HG03378 (cell line): ENCODE results near the gene NEK7.
"Not testable (repeated sequence)": the region's sequence is repeated elsewhere in the genome, so short reads cannot be mapped to it uniquely, and the experiment has no call there.

Source experiments
- ATAC-seq: cut with Tn5 transposase; IDR thresholded peaks from one replicate; pipeline ENCODE4 v1.9.1; 2021; ENCODE audit warnings: mild to moderate bottlenecking, moderate library complexity; ENCODE audit not compliant: unreplicated experiment

NEK7 gene

DNA sequence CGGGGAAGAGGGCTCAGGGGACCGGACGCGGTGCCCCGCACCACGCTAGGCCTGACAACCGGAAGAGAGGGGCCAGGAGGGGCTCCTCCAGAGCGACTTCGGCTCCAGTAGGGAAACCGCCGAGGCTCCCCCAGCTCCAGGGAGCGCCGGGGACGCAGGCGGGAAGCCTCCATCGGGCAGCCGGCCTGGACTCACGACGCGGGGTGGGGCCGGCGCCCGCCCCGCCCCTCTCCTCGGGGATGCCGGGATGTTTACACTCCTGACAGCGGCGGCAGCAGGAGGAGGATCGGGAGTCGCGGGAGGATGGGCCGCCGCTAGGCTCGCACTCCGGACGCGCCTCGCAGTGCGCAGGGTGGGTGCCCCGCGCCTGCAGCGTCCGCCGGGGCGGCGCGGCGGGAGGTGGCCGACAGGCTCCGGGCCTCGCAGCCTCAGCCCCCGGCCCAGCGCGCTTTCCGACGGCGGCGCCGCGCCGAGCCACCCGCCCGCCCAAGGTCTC lies at the start of gene NEK7:
TSS of gene NEK7 (plus strand) at position 254 of the 496 bp plus-strand sequence. CDS start 75,583 bp downstream, outside the sequence.
- ATAC-seq: peak; percentile 41

DNA sequence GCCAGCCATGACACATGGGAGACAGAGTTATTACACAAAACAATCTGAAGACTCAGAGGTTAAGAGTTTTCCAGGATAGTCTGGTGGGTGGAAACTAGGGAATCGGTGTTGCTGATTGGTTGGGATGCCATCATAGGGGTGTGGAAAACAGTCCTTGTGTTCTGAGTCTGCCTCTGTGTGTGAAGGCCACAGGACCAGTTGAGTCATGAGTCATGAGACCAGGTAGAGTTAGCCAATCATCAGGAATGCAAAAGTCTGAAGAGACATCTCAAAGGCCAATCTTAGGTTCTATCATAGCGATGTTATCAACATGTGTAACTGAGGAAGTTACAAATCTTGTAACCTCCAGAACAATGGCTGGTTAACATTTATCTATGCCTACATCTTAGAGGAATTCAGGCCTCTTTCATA lies 49.7 kb upstream of the NEK7 start:
- no peak for ATAC-seq

DNA sequence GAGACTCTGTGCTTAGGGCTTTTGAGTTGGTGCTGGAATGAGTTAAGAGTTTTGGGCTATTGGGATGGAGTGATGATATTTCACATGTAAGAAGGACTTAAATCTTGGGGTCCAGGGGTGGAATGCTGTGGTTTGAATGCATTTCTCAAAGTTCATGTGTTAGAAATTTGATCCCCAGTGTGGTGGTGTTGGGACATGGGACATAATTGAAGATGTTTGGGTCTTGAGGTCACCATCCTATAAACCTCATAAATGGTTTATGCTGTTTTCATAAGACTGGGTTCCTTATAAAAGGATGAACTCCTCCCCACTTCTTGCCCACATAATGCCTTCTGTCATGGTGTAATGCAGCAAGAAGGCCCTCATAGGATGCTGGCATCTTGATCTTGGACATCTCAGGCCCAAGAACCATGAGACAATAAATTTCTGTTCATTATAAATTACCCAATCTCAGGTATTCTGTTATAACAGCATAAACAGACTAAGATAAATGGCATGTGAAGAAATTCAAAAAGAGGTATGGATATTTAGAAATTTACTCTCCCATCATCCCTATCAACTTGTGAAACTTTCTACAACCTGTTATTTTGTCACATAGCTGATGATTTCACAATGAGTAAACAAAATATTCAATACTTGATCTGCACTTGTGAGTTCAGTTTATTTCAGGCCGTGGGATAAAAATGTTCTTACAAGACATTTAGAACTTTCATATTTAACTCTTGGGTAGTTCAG lies 48.0 kb upstream of the NEK7 start:
- ATAC-seq: no peak

- no peak for ATAC-seq
These were observed 47.5 kb upstream of the NEK7 start for GRCh38 chr1:198109371-198109715.

DNA sequence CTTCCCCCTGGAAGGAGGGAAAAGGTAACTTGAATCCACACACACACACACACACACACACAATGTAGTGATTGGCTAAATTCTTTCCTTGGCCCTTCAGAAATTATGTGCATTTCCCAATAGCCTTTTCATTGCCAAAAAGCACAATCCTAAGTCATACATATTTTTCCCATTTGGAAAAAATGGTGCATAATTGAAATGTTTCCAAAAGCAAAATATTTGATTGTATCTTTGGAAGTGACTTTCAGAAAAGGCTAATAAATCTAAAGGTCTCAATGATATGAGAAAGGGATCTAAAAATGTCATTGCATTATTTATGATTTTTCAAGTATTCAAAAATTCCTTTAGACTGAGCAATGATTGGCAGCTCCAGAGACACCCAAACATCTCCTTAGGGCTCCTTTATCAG lies 43.5 kb upstream of the NEK7 start:
- no peak for ATAC-seq

- ATAC-seq: no peak
These were observed 40.7 kb upstream of the NEK7 start for GRCh38 chr1:198116069-198116468.

DNA sequence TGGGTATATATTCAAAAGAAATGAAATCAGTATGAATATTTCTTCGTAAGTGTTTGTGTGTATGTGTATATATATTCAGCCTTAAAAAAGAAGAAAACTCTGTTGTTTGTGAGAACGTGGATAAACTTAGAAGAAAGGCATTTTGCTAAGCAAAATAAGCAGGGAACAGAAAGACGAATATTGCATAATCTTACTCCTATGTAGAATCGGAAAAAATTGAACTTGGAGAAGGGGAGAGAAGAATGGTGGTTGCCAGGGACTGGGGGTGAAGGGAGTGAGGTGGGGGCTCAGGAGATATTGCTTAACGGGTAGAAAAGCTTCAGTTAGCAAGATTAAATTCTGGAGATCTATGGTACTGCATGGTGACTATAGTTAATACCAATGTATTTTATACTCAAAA lies 40.3 kb upstream of the NEK7 start:
- no peak for ATAC-seq

DNA sequence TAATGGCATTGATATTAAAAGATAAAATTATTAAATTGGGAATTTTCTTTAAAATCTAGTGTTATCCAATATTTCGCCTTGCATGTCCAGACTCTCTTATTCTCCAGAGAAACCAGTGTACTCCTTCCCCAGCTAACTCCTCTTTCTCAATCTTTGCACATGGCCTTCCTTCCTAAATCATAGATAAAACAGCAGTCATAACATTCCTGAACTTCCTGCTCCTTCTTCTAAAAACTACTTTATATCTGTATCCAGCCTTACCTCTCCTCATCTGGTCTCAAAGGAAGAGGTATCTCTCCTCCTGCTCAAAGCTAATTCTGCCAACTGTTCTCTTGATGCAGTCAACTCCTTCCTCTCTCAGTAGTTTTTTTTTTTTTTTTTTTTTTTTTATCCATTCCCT lies 39.5 kb upstream of the NEK7 start:
- no peak for ATAC-seq

GRCh38 chr1:198118134-198118533 lies 38.7 kb upstream of the NEK7 start:
- no peak for ATAC-seq

- ATAC-seq: no peak
These were observed 36.9 kb upstream of the NEK7 start for GRCh38 chr1:198119906-198120305.

- no peak for ATAC-seq
These were observed 35.6 kb upstream of the NEK7 start for GRCh38 chr1:198121056-198121826.

GRCh38 chr1:198122693-198123092 lies 34.1 kb upstream of the NEK7 start:
- no peak for ATAC-seq

DNA sequence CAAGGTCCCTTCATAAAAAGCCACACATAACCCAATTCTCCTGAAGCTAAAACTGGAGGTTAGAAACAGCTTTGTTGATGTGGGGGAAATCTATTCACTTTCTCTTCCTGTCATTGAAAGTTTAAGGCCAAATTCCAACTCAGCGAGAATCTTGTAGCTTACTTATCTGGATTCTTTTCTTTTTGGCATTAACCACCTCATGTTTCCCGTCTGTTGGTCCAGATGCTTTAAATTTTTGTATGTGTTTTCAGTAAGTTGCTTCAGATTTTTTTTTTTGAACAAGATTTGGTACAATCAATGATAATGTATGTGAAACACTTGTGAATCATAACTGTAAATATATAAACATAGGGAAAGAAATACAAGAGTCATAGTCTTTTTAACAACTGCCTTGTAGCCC lies 33.7 kb upstream of the NEK7 start:
- no peak for ATAC-seq

DNA sequence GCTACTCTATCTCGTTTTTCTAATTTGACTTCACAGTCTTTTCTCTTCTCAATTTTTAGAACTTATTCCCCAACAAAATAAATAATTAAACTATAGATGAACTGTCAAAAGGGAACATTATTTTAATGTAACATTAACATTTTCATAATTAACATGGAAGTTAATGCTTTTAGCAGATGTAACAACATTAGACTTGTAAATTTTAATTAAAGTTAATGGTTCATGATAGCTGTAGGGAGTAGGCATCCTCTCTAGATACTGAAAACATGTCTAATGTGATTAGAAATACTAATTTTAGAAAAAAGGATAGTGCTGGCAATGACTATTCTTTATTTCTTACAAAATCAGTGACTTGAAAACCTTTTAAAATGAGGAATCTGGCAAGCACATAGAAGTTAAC lies 32.1 kb upstream of the NEK7 start:
- ATAC-seq: no peak

DNA sequence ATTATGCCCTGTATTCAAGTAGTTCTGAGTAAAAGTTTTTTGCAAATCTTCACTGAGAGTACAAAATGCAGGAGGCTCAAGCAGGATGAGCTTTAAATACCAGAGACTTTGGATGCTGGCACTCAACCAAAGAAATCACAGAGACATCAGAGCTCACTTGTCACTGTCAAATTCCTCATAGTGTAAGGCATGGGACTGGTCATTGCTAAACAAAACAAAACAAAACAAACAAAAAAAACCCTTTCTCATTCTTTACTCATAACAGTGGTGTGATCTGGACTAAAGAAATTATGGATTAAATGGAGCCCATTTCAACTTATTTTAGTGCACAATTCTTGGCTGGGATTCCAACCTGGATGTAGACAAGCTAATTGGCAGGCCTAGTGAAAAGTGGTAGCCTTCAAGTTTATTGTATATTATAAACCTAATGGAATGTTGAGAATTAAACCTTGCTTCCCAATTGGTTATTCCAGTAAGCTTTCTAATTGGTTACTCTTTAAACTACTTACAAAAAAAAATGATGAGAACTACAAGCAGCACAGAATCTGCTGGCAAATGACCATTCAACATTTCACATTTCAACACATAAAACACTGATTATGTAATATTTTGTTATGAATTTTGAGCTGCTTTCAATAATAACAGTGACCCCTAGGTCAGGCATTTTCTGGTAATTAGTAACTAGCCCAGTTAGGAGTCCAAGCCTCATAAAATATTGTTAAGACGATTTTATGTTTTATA lies 30.6 kb upstream of the NEK7 start:
- ATAC-seq: no peak

DNA sequence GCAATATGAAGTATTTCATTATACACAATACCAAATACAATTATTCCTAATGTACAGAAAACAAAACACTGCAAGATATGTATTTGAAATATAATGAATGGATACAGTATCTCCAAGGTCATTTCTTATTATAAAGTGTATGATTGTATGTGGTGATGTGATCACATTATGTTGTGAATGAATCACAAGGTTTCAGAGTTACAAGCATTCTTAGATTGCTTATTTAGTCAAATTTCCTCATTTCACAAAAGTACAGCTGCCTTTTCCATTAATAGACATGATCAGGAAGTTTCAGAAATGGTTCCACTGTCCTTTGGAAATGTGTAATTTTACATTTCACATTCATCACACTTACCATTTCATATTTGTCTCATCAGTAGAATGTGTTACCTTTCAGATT lies 28.3 kb upstream of the NEK7 start:
- no peak for ATAC-seq

- ATAC-seq: not testable (repeated sequence)
These were observed 26.7 kb upstream of the NEK7 start for GRCh38 chr1:198130053-198130452.

DNA sequence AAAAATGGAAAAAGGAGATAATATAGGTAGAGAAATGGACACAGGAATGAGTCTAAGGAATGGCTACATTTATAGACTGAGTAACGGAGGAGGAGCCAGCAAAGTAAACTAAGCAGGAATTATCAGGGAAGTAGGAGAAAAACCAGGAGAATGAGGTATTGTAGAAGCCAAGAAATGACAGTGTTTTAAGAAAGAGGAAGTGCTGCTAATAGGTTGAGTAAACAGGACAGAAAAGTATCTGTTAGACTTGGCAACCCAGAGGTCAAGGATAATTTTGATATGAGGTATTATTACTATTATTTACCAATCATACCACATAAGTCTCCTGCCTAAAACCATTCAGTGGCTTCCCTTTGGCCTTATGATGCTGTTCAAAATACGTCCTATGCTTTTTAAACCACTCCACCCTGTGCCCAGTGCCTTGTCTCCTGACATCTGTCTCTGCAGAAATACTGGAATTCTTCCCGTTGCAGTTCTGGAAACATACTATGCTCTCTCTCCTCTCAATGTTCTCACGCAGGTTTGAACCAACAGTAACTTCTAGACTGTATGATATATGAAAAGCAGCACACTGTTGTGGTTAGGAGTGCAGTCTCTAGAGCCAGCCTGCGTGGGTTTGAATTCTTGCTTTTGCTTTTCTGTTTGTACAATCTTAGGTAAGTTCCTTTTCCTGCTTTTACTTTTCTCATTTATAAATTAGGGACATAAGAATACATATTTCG lies 24.6 kb upstream of the NEK7 start:
- ATAC-seq: peak; percentile 87

- no peak for ATAC-seq
These were observed 22.5 kb upstream of the NEK7 start for GRCh38 chr1:198134252-198134651.

- ATAC-seq: no peak
These were observed 21.4 kb upstream of the NEK7 start for GRCh38 chr1:198135366-198135765.
